CD4-positive, CD25-positive, alpha-beta regulatory T cell (primary cell): ENCODE results near the gene MAT1A. TPM values are rescaled to one million over a fixed set of nuclear protein-coding genes. Genes with fewer than 3 reads are reported as not detected.
"Not testable (repeated sequence)": the region's sequence is repeated elsewhere in the genome, so short reads cannot be mapped to it uniquely, and the experiment has no call there.

Source experiments
- ATAC-seq, 2 donors: fragments of 150-1000 bp; cut with Tn5 transposase; one replicate each; pipeline ENCODE4 v1.10.0; 2021; ENCODE audit warnings: low read depth in 2 of 2, moderate number of reproducible peaks in 2 of 2, moderate library complexity in 1 of 2
- DNase-seq, 3 donors: peaks; one replicate each; pipeline versions ENCODE4 v3.0.0 to v3.0.0-alpha.2; 2012 to 2022; ENCODE audit warnings: mixed read lengths in 1 of 3
- H3K27ac ChIP-seq: one replicate; pipeline ENCODE4 v1.7.0; 2013; ENCODE audit warnings: mild to moderate bottlenecking, low read length; ENCODE audit not compliant: insufficient read depth, poor library complexity, severe bottlenecking
- H3K27me3 ChIP-seq: one replicate; pipeline ENCODE4 v1.7.0; 2013; ENCODE audit warnings: low read length; ENCODE audit not compliant: control insufficient read depth, insufficient read depth
- H3K36me3 ChIP-seq: one replicate; pipeline ENCODE4 v1.7.0; 2013; ENCODE audit warnings: mild to moderate bottlenecking, low read length, moderate library complexity; ENCODE audit not compliant: control insufficient read depth, insufficient read depth
- H3K4me1 ChIP-seq: 2 replicates; pipeline ENCODE4 v1.7.0; 2013; ENCODE audit warnings: mild to moderate bottlenecking, low read length; ENCODE audit not compliant: insufficient read depth, control insufficient read depth, poor library complexity, severe bottlenecking
- H3K4me3 ChIP-seq: one replicate; pipeline ENCODE4 v1.7.0; 2013; ENCODE audit warnings: low read depth, mild to moderate bottlenecking, low read length, moderate library complexity
- H3K9me3 ChIP-seq, 2 experiments: 1 replicate in 1 of 2; 2 replicates in 1 of 2; pipeline ENCODE4 v1.7.0; 2013; ENCODE audit warnings: low read length in 2 of 2, mild to moderate bottlenecking in 1 of 2, moderate library complexity in 1 of 2; ENCODE audit not compliant: control insufficient read depth in 2 of 2
- H3K27ac Mint-ChIP-seq, 3 donors: one replicate each; pipeline ENCODE4 v1.8.0; 2020 to 2022; ENCODE audit warnings: mild to moderate bottlenecking in 3 of 3, mixed read lengths in 3 of 3, moderate library complexity in 2 of 3
- H3K27me3 Mint-ChIP-seq: one replicate; pipeline ENCODE4 v1.8.0; 2022; ENCODE audit warnings: mild to moderate bottlenecking, mixed read lengths
- H3K36me3 Mint-ChIP-seq: one replicate; pipeline ENCODE4 v1.8.0; 2020; ENCODE audit warnings: mixed read lengths
- H3K4me1 Mint-ChIP-seq, 4 donors: one replicate each; pipeline ENCODE4 v1.8.0; 2020 to 2022; ENCODE audit warnings: mixed read lengths in 4 of 4, mild to moderate bottlenecking in 1 of 4
- H3K4me3 Mint-ChIP-seq, 4 donors: one replicate each; pipeline ENCODE4 v1.8.0; 2020 to 2022; ENCODE audit warnings: mild to moderate bottlenecking in 4 of 4, mixed read lengths in 4 of 4, moderate library complexity in 3 of 4
- H3K9me3 Mint-ChIP-seq, 7 donors: one replicate each; pipeline ENCODE4 v1.8.0; 2020 to 2022; ENCODE audit warnings: mixed read lengths in 7 of 7, mild to moderate bottlenecking in 3 of 7, moderate library complexity in 2 of 7
- polyA plus RNA-seq, 4 donors: library from polyadenylated mRNA; unstranded; fragments of 300-500 nt; fragmentation: Illumina TruSeq; gene quantifications; one replicate each; pipeline ENCODE4 v1.2.3, GENCODE V29; 2021
- total RNA-seq: library from RNA; stranded (reverse); gene quantifications from one replicate; pipeline ENCODE4 v1.2.3, GENCODE V29; 2022

Gene MAT1A
- total and polyA plus RNA-seq, 5 donors from 2014 or later, result not detected

- peaks cover 19% of the 10 kb centered on the region for H3K27me3 Mint-ChIP-seq
- not testable (repeated sequence) for H3K27me3 ChIP-seq, H3K36me3 Mint-ChIP-seq, H3K4me3 ChIP-seq, H3K9me3 ChIP-seq, DNase-seq, H3K4me3 Mint-ChIP-seq, ATAC-seq, H3K4me1 Mint-ChIP-seq, H3K36me3 ChIP-seq, H3K27ac Mint-ChIP-seq, H3K9me3 Mint-ChIP-seq, H3K27ac ChIP-seq, H3K4me1 ChIP-seq
Measured at GRCh38 chr10:80226723-80227122, 62.7 kb downstream of the MAT1A start.

GRCh38 chr10:80223031-80223419 is 66.4 kb downstream of the MAT1A start:
- not testable (repeated sequence) for H3K4me1 Mint-ChIP-seq, H3K4me3 ChIP-seq, DNase-seq, H3K9me3 Mint-ChIP-seq, H3K4me1 ChIP-seq, H3K27ac ChIP-seq, H3K27ac Mint-ChIP-seq, H3K4me3 Mint-ChIP-seq, H3K9me3 ChIP-seq, ATAC-seq, H3K27me3 ChIP-seq, H3K36me3 Mint-ChIP-seq, H3K36me3 ChIP-seq
- peaks cover 19% of the 10 kb centered on the region for H3K27me3 Mint-ChIP-seq

Other genes starting within 250 kb of the MAT1A start
- 10.7 TPM for gene TMEM254, start 211.0 kb downstream of the MAT1A start, total RNA-seq
- 10 to 100 TPM; 35.5 to 43.8 (median 37.9) TPM for gene TMEM254, start 211.0 kb downstream of the MAT1A start, polyA plus RNA-seq
- not detected for gene PLAC9, start 156.9 kb downstream of the MAT1A start, total RNA-seq
- 1 to 10 TPM in 1 of 4 donors, under 1 TPM in 1, not detected in 2; 0.33 to 1.1 TPM for gene PLAC9, start 156.9 kb downstream of the MAT1A start, polyA plus RNA-seq
- 252 TPM for gene ANXA11, start 84.1 kb downstream of the MAT1A start, total RNA-seq
- 100 to 1,000 TPM; 253 to 316 (median 283) TPM for gene ANXA11, start 84.1 kb downstream of the MAT1A start, polyA plus RNA-seq
- not detected for gene DYDC1, start 67.1 kb upstream of the MAT1A start, total RNA-seq
- gene DYDC1, start 67.1 kb upstream of the MAT1A start, polyA plus RNA-seq, result not detected
- gene DYDC2, start 67.1 kb upstream of the MAT1A start, total RNA-seq, result not detected
- not detected for gene DYDC2, start 67.1 kb upstream of the MAT1A start, polyA plus RNA-seq
- gene PRXL2A, start 118.9 kb upstream of the MAT1A start, total RNA-seq, result 0.76 TPM
- 1 to 10 TPM; 1.4 to 8.3 (median 3.5) TPM for gene PRXL2A, start 118.9 kb upstream of the MAT1A start, polyA plus RNA-seq
- 198 TPM for gene TSPAN14, start 164.7 kb upstream of the MAT1A start, total RNA-seq
- gene TSPAN14, start 164.7 kb upstream of the MAT1A start, polyA plus RNA-seq, result 100 to 1,000 TPM; 157 to 270 (median 180) TPM
- 0.25 TPM for gene SH2D4B, start 248.2 kb upstream of the MAT1A start, total RNA-seq
- gene SH2D4B, start 248.2 kb upstream of the MAT1A start, polyA plus RNA-seq, result not detected